Measurements from ENCODE around the gene PTGER4.
"Not testable (repeated sequence)": the region's sequence is repeated elsewhere in the genome, so short reads cannot be mapped to it uniquely, and the experiment has no call there.

The PTGER4 gene

GRCh38 chr5:40655138-40655537, 24.6 kb upstream of the PTGER4 start:
- no peak for TF ChIP-seq CTCF (IDR thresholded peaks at IDR 0.05; ENCODE audit: control insufficient read depth, extremely low read depth, insufficient read depth)
- DNase-seq (ENCODE audit: low read depth): no peak
- H3K4me3 ChIP-seq (ENCODE audit: low read depth, low read length): no peak overlapping the region

- not testable (repeated sequence) for H3K4me3 ChIP-seq (ENCODE audit: low read depth, low read length); DNase-seq (ENCODE audit: low read depth)
Measured at GRCh38 chr5:40656091-40656490, 23.6 kb upstream of the PTGER4 start.

GRCh38 chr5:40656766-40657165, 22.9 kb upstream of the PTGER4 start:
- TF ChIP-seq CTCF (IDR thresholded peaks at IDR 0.05; ENCODE audit: control insufficient read depth, extremely low read depth, insufficient read depth): no peak
- no peak overlapping the region for H3K4me3 ChIP-seq (ENCODE audit: low read depth, low read length)

GRCh38 chr5:40660751-40661150, 19.0 kb upstream of the PTGER4 start:
- TF ChIP-seq CTCF (IDR thresholded peaks at IDR 0.05; ENCODE audit: control insufficient read depth, extremely low read depth, insufficient read depth): no peak
- no peak for DNase-seq (ENCODE audit: low read depth)
- no peak overlapping the region for H3K4me3 ChIP-seq (ENCODE audit: low read depth, low read length)

More at GRCh38 chr5:40656766-40657165, 22.9 kb upstream of the PTGER4 start:
- no peak for DNase-seq (ENCODE audit: low read depth)

GRCh38 chr5:40665635-40666298, 13.9 kb upstream of the PTGER4 start:
- no peak for DNase-seq (ENCODE audit: low read depth)
- TF ChIP-seq CTCF (IDR thresholded peaks at IDR 0.05; ENCODE audit: control insufficient read depth, extremely low read depth, insufficient read depth): no peak
- H3K4me3 ChIP-seq (ENCODE audit: low read depth, low read length): no peak overlapping the region

- no peak for TF ChIP-seq CTCF (IDR thresholded peaks at IDR 0.05; ENCODE audit: control insufficient read depth, extremely low read depth, insufficient read depth)
- H3K4me3 ChIP-seq (ENCODE audit: low read depth, low read length): no peak overlapping the region
- no peak for DNase-seq (ENCODE audit: low read depth)
Measured at GRCh38 chr5:40666657-40667056, 13.1 kb upstream of the PTGER4 start.

- DNase-seq (ENCODE audit: low read depth): no peak
- TF ChIP-seq CTCF (IDR thresholded peaks at IDR 0.05; ENCODE audit: control insufficient read depth, extremely low read depth, insufficient read depth): no peak
- H3K4me3 ChIP-seq (ENCODE audit: low read depth, low read length): no peak overlapping the region
Measured at GRCh38 chr5:40667161-40667663, 12.5 kb upstream of the PTGER4 start.

Data from LNCaP clone FGC (cell line).